Stimulated activated naive CD8-positive, alpha-beta T cell treated with anti-CD3 and anti-CD28 coated beads, Interleukin-15, Interleukin-2, amounts not matched to agents 100 U/mL and 50 U/mL, for 24 hours (primary cell): Measurements from ENCODE around the gene OPCML.

ENCODE experiments used
- ATAC-seq: fragments of 150-1000 bp; cut with Tn5 transposase; one replicate; pipeline ENCODE4 v1.10.0; 2021
- DNase-seq: peaks from one replicate; pipeline ENCODE4 v3.0.0; 2021

The OPCML gene

DNA sequence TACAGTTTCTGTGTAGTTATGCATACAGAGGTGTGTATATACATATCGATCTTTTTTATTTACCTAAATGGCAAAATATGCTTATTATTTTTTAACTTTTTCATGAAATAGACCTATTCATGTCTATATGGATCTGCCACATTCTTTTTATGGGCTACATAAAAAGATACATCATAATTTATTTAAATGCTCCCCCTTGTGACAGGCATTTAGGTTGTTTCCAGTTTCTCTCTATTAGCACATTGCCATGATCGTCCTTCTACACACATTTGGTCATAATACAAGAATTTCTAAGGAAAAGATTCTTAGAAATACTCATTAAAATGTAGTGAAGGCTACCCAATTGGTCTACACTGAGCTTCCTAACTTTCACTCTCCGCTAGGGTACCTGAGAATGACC, 1067.4 kb downstream of the OPCML start:
- ATAC-seq: no peak
- DNase-seq: no peak

- no peak for ATAC-seq
- no peak for DNase-seq
Measured at GRCh38 chr11:132464003-132464342, 1068.3 kb downstream of the OPCML start.

DNA sequence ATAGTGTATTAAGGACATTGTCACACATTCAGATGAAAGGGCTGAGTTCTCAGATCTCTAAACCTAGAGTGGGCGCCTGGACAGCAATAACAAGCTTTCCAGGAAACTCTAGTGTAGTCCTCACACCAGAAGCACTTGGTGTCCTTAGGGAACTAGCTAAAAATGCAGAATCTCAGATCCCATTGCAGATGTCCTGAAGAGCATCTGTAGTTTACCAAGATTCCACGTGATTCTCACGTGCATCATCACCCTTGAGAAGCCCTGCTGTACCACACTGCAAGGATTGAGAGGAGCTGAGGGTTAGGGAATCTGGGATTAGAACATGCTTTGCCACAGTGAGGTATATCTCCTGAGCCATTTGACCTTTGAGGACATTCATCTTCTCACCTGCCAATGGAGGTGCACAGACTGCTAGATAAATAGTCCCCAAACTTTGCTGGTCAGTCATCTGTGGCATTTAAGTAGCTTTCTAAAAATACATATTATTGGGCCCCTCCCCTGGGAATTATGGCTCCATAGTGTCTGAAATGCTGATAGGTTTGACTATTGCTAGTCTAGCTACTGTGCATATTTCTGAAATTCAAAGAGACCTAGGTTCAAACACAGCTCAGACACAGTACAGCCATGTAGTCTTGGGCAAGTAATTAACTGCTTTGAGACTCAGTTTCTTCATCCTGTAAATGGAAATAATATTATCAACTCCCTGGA, 1068.9 kb downstream of the OPCML start:
- no peak for DNase-seq
- ATAC-seq: no peak

DNA sequence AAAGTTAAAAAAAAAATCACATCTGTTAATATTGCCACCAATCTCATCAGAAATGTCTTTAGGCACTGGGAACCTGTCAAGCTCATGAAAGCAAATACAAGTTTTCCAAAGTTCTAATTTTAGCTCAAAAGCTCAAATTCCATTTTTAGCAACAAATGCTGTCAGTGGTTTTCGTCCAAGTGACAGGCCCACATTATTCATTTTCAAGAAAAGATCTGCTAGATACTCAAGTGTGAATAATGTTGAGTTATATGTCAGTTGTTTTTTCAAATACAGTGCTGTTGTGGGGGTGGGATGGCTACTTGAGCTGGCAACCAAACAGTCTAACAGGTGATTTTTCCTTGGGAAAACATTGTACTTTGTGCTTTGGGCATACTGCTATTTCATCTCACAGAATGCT, 1072.6 kb downstream of the OPCML start:
- ATAC-seq: no peak
- no peak for DNase-seq

DNA sequence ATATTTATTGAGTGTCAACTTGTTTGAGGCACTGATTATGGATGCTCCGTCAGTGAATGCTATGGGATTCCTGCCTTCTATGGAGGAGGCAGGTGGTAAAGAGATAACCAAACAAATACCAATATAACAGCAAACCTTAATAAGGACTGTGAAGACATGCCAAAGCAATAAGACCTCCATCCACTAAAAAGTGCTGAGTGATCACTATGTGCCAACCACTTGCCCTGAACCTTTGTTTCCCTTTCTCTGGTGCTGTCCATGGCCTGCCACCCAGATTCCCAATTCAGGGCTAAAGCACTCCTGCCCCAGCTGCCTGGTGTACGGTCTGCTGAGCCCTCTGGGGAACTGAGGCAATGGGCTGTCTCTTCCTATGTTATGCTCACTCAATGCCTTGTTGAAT, 1074.9 kb downstream of the OPCML start:
- ATAC-seq (no peak), DNase-seq (no peak)

- no peak for ATAC-seq
- DNase-seq: no peak
Measured at GRCh38 chr11:132456751-132457328, 1075.5 kb downstream of the OPCML start.

GRCh38 chr11:132455044-132455443, 1077.3 kb downstream of the OPCML start:
- no peak for ATAC-seq

GRCh38 chr11:132453406-132453805, 1078.9 kb downstream of the OPCML start:
- DNase-seq (no peak), ATAC-seq (no peak)

More at GRCh38 chr11:132455044-132455443, 1077.3 kb downstream of the OPCML start:
- no peak for DNase-seq

- no peak for DNase-seq
- no peak for ATAC-seq
Measured at GRCh38 chr11:132452616-132453015, 1079.7 kb downstream of the OPCML start.

- no peak for DNase-seq
- no peak for ATAC-seq
Measured at GRCh38 chr11:132451942-132452601, 1080.2 kb downstream of the OPCML start.

- DNase-seq (no peak), ATAC-seq (no peak)
Measured at GRCh38 chr11:132450631-132451030, 1081.7 kb downstream of the OPCML start.

GRCh38 chr11:132448334-132448995, 1083.8 kb downstream of the OPCML start:
- ATAC-seq: no peak
- DNase-seq: no peak

DNA sequence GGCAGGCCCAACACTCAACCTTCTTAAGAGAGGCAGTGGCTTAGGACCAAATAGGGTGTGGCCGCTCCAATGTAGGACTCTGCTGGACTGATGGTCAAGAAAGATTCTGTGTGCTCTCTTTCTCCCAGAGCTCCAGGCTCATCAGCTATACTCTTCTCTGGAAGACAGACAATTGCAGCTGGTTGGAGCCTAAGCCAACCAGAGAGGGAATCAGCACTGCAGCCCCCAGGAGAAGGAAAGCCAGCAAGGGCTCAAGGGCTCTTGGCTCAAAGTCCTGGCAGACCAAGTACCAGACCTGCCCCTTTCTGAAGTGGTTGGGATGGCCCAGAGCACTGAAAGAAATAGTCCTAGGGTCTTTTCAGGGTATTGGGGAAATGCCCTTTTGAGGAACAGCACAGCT, 1084.5 kb downstream of the OPCML start:
- ATAC-seq (no peak), DNase-seq (no peak)

DNA sequence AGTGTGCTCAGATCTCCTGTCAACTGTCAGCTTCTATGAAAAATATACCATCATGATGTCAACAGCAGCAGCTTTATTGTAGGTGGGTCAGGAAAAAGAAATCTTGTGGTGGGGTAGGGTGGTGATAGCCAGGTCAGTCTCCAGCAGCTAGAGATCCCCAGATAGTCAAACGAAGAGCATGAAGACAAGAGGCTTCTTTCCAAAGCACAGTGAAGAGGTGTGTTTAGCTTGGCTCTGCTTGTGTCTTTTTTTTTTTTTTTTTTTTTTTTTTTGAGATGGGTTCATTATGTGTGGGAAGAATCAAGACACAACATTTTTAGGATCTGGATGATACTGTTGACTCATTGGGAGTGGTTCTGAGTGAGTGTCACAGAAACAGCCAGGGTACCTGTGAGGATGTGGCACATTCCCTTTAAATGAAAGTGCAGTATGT, 1086.4 kb downstream of the OPCML start:
- DNase-seq: no peak
- no peak for ATAC-seq

DNA sequence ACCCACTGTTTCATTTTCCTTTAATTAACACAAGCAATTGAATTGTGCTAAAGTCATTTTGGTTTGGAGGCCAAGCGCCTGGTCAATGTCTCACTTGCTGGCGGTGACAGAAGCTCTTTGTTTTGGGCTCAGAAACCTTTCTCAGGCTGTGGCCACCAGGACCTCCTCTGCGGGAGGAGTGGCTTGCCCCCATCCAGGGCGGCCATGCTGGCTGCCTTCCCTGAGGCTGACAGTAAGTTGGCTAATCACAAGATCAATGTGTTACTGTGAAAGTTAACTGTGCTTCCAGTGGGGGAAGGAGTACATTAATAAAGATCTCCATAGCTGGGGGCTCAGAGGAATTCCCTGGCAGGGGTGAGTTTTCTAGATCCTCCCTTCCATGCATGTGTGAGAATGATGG, 1087.4 kb downstream of the OPCML start:
- ATAC-seq (no peak), DNase-seq (no peak)

DNA sequence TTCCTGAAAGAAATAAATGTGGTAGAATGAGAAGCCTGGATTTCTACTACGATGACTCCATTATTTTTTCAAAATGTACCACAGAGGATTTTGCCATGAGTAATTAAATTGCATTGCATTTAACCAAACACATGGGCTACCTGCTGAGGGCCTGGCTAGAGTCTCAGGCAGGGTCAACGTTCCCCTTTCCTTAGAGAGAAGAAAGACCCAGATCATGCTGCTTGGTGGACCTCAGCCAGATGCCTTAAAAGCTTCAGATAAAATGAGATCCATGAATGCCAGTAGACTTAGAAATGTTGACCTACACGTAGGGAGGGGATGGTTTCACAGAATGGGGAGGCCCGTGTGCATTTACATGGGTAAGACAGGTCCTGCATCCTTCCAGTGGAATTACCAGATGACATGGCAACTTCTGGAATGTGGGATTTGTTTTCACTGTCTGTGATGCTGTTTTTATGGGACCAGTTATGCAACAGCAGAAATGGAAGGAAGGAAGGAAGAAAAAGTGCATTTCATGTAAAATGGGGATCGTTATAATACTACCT, 1092.5 kb downstream of the OPCML start:
- DNase-seq: no peak
- no peak for ATAC-seq

- ATAC-seq: no peak
- no peak for DNase-seq
Measured at GRCh38 chr11:132438418-132438817, 1093.9 kb downstream of the OPCML start.

DNA sequence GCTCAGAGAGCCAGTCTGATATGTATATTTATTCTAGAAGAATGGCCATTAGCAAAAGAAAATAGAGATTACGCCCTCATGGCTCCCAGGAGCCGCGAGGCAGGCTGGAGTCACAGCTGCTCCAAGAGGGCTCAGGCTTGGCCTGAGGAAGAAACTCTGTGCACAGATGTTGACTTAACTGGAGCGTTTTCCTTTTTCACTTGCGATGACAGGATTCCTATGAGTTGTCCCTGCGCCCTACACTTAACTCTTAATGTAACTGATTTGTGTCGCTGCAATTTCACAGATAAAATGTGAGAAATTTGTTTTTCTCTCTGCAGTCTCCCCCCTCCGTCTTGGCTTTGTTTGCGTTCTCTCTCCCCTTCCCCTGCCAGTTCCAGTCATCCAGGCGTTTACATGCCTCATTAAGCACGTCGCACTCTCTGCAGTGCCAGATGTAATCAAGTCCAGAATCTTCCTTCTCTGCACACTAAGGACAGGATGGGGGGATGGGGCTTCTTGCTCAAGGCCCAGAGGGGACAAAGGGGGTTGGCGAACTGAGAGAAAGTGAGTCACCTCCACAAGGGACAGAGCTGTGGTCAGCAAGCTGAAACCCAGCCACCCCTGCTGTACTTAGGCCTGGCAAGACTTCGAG, 1101.8 kb downstream of the OPCML start:
- DNase-seq: no peak
- no peak for ATAC-seq

- peak; percentile 19 for ATAC-seq
- DNase-seq: no peak
Measured at GRCh38 chr11:132429685-132430084, 1102.6 kb downstream of the OPCML start.

DNA sequence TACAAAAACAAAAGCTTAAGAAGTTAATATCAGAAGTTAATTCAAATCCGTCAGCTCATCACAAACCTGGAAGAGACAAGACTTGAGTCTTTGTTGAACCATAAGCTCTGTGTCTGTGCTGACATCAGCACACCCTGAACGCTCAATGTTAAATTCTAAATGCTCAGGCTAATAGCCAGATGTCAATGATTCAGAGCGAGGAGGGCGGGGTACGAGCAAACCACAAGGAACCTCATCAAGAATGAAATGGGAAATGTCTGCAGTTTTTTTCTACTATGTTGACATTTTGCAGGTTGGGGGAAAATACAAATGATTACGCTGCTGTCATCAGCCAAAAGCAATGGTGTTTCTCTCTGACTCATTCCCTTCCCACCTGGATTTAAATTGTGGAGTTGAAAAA, 1104.7 kb downstream of the OPCML start:
- no peak for ATAC-seq
- DNase-seq: no peak

- ATAC-seq (no peak), DNase-seq (no peak)
Measured at GRCh38 chr11:132424433-132424832, 1107.9 kb downstream of the OPCML start.

DNA sequence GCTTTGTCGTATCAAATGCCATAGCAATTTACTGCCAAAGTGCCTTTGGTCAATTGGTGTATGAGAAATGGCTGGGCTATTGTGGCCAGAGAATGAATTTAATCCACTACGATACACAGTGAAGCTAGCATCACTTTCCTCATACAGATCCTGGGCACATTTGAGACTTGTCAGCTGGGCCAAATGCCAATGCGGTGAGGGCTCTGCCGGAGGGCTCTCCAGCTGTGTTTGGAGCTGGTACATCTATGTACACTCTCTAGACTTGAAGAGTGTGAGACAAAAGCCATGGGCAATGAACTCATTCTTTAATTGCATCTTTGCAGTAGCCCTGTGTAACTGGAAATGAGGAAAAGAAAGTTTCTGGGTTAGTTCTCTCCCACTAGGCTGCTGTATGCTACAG, 1109.0 kb downstream of the OPCML start:
- ATAC-seq (no peak), DNase-seq (no peak)
